Stimulated activated CD8-positive, alpha-beta memory T cell treated with anti-CD3 and anti-CD28 coated beads, Interleukin-12 subunit alpha, Interleukin-12 subunit beta, amount 100 ng/mL, for 24 hours (primary cell): ENCODE results near the gene ALDH1L1.

Experiments
- DNase-seq: peaks from one replicate; pipeline ENCODE4 v3.0.0-alpha.2; 2020; ENCODE audit errors: extremely low read depth

The ALDH1L1 gene

GRCh38 chr3:126194713-126195305, 14.4 kb upstream of the ALDH1L1 start:
- DNase-seq = no peak

- DNase-seq = no peak
These were observed 10.9 kb upstream of the ALDH1L1 start for GRCh38 chr3:126191246-126191645.

- no peak for DNase-seq
These were observed 7.5 kb upstream of the ALDH1L1 start for GRCh38 chr3:126187920-126188319.

GRCh38 chr3:126186749-126187148, 6.4 kb upstream of the ALDH1L1 start:
- DNase-seq = no peak

- DNase-seq = no peak
These were observed 5.9 kb upstream of the ALDH1L1 start for GRCh38 chr3:126186271-126186670.

- DNase-seq = no peak
These were observed 4.1 kb upstream of the ALDH1L1 start for GRCh38 chr3:126184465-126185000.

GRCh38 chr3:126181398-126181725, 976 bp upstream of the ALDH1L1 start:
- DNase-seq = no peak

- no peak for DNase-seq
These were observed 435 bp downstream of the ALDH1L1 start for GRCh38 chr3:126179825-126180476.

- no peak for DNase-seq
These were observed 10.2 kb downstream of the ALDH1L1 start for GRCh38 chr3:126170073-126170777.

- DNase-seq = no peak
These were observed 12.8 kb downstream of the ALDH1L1 start for GRCh38 chr3:126167566-126167965.

- no peak for DNase-seq
These were observed 14.4 kb downstream of the ALDH1L1 start for GRCh38 chr3:126166009-126166408.

- no peak for DNase-seq
These were observed 19.1 kb downstream of the ALDH1L1 start for GRCh38 chr3:126161309-126161708.

- DNase-seq = no peak
These were observed 19.9 kb downstream of the ALDH1L1 start for GRCh38 chr3:126160243-126161210.

- DNase-seq = no peak
These were observed 20.9 kb downstream of the ALDH1L1 start for GRCh38 chr3:126159476-126159875.

GRCh38 chr3:126158912-126159454, 21.4 kb downstream of the ALDH1L1 start:
- no peak for DNase-seq

- no peak for DNase-seq
These were observed 22.1 kb downstream of the ALDH1L1 start for GRCh38 chr3:126158016-126158911.

- DNase-seq = no peak
These were observed 23.2 kb downstream of the ALDH1L1 start for GRCh38 chr3:126157083-126157768.

- DNase-seq = no peak
These were observed 23.9 kb downstream of the ALDH1L1 start for GRCh38 chr3:126156468-126156867.

- DNase-seq = no peak
These were observed 24.6 kb downstream of the ALDH1L1 start for GRCh38 chr3:126155819-126156218.

- no peak for DNase-seq
These were observed 25.1 kb downstream of the ALDH1L1 start for GRCh38 chr3:126155280-126155640.
